SH-SY5Y (cell line): ENCODE data around the gene SELENOS.

Experiments used
- GATA2 ChIP-seq: IDR thresholded peaks from 2 replicates; pipeline ENCODE4 v1.6.1; 2011; ENCODE audit warnings: mild to moderate bottlenecking, low read depth, low read length
- GATA3 ChIP-seq: IDR thresholded peaks from 2 replicates; pipeline ENCODE4 v1.6.1; 2011; ENCODE audit warnings: low read depth, mild to moderate bottlenecking, low read length, moderate library complexity

DNA sequence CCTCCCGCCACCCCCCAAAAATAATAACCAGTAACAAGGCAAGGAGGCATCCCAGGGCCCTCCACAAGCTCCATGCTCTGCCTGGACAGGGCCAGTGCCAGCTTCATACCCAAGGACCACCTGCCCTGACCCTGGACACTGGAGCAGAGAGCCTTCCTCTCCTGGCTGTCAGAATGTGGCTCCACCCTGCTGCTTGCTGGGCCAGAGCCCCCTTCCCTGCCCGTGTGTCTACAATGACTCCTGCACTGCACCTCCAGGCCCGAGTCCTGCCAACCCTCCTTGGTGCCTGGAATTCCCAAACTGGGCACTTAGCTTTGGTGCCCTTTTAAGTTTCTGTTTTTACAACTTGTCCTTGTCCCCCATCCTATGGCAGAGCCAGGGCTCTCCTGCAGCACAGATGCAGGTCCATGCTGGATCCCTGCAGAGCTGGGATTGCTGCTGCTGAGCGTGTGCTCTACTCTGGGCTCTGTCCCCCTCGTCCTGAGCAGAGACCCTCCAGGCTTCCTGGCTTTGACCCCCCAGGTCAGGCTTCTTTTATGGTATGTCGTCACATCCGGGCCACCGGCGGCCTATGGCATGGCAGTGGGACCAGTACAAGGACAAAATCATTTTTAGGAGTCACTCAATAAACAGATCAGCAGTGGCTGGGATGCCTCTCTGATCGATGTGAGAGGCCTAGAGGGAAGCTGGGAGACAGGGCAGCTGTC is 29.2 kb upstream of the SELENOS start:
- TF ChIP-seq GATA3 (no peak), GATA2 (no peak)
